ENCODE data around the gene ELL2.
A peak's percentile ranks its signal among the peaks of the same experiment; 100 is the strongest.

Gene ELL2

GRCh38 chr5:95889076-95889475 lies 72.6 kb downstream of the ELL2 start:
- TF ChIP-seq CTCF (IDR thresholded peaks at IDR 0.05) (no peak), ZFX (IDR thresholded peaks at IDR 0.05; ENCODE audit: borderline replicate concordance) (no peak)
- H3K27ac ChIP-seq = peak overlapping the region; percentile 69

- TF ChIP-seq ZFX (IDR thresholded peaks at IDR 0.05; ENCODE audit: borderline replicate concordance) = no peak
- peak overlapping the region; percentile 69 for H3K27ac ChIP-seq
These were observed 73.7 kb downstream of the ELL2 start for GRCh38 chr5:95887977-95888376.

GRCh38 chr5:95886340-95887044 lies 75.2 kb downstream of the ELL2 start:
- H3K27ac ChIP-seq = peak overlapping the region; percentile 69; the same call in 1 of the 2 replicates
- TF ChIP-seq CTCF (IDR thresholded peaks at IDR 0.05) = no peak
- no peak for TF ChIP-seq ZFX (IDR thresholded peaks at IDR 0.05; ENCODE audit: borderline replicate concordance)

GRCh38 chr5:95884511-95884910 lies 77.1 kb downstream of the ELL2 start:
- H3K27ac ChIP-seq = peak overlapping the region; percentile 69
- TF ChIP-seq ZFX (IDR thresholded peaks at IDR 0.05; ENCODE audit: borderline replicate concordance) (no peak), CTCF (IDR thresholded peaks at IDR 0.05) (no peak)

GRCh38 chr5:95884017-95884325 lies 77.7 kb downstream of the ELL2 start:
- no peak for TF ChIP-seq ZFX (IDR thresholded peaks at IDR 0.05; ENCODE audit: borderline replicate concordance)
- no peak for TF ChIP-seq CTCF (IDR thresholded peaks at IDR 0.05)
- peak overlapping the region; percentile 69 for H3K27ac ChIP-seq

GRCh38 chr5:95883185-95884016 lies 78.2 kb downstream of the ELL2 start:
- H3K27ac ChIP-seq = peak overlapping the region; percentile 69
- TF ChIP-seq ZFX (IDR thresholded peaks at IDR 0.05; ENCODE audit: borderline replicate concordance) (no peak), CTCF (IDR thresholded peaks at IDR 0.05) (no peak)

GRCh38 chr5:95881833-95882232 lies 79.8 kb downstream of the ELL2 start:
- peak overlapping the region; percentile 69 for H3K27ac ChIP-seq
- TF ChIP-seq ZFX (IDR thresholded peaks at IDR 0.05; ENCODE audit: borderline replicate concordance) = no peak
- no peak for TF ChIP-seq CTCF (IDR thresholded peaks at IDR 0.05)

Measured in 22Rv1 (cell line).